SK-N-SH (cell line): Measurements from ENCODE around the gene XIRP1. TPM values are rescaled to one million over a fixed set of nuclear protein-coding genes. Genes with fewer than 3 reads are reported as not detected.

ENCODE experiments used
- CTCF ChIA-PET: fragments of 300-600, 350-600 bp; formaldehyde crosslinking; extraction: SDS; loops from one replicate; lab custom pipeline; 2021; lab: Yijun Ruan, JAX
- POLR2A ChIA-PET: fragments of 350-600 bp; sonication (Branson Sonifier 250); formaldehyde crosslinking; extraction: SDS; loops from one replicate; lab custom pipeline; 2020; ENCODE audit warnings: antibody characterized with exemption, inconsistent platforms; lab: Yijun Ruan, JAX
- DNase-seq: peaks from one replicate; pipeline ENCODE4 v3.0.0; 2012
- H2AFZ ChIP-seq: fragments of 200-600 bp; sonication (generic); 2 replicates; pipeline ENCODE4 v1.8.1; 2016; ENCODE audit warnings: antibody characterized with exemption, mild to moderate bottlenecking, low read depth
- H3F3A ChIP-seq: fragments of 200-600 bp; sonication (generic); replicated peaks from 2 replicates; pipeline ENCODE3; 2016; ENCODE audit warnings: antibody characterized with exemption, mild to moderate bottlenecking; ENCODE audit not compliant: insufficient read depth
- H3K27ac ChIP-seq, 2 experiments: fragments of 200-500 bp in 1 of 2; fragments of 200-600 bp in 1 of 2; sonication (Bioruptor generic) in 1 of 2; sonication (generic), shearing (Covaris generic) in 1 of 2; 2 replicates each; pipeline versions ENCODE4 v1.5.1 to v1.6.1; 2014 to 2016; ENCODE audit warnings: low read depth in 2 of 2, inconsistent platforms in 1 of 2, low read length in 1 of 2, mild to moderate bottlenecking in 1 of 2, mixed read lengths in 1 of 2
- H3K27me3 ChIP-seq: fragments of 200-600 bp; sonication (generic), shearing (Covaris generic); 2 replicates; pipeline ENCODE4 v1.6.1; 2016; ENCODE audit warnings: mixed run types; ENCODE audit not compliant: insufficient read depth
- H3K36me3 ChIP-seq, 2 experiments: fragments of 200-500 bp in 1 of 2; fragments of 200-600 bp in 1 of 2; sonication (Bioruptor generic) in 1 of 2; sonication (generic) in 1 of 2; replicated peaks in 1 of 2; 2 replicates each; pipeline versions ENCODE3 to v1.5.1; 2014 to 2016; ENCODE audit warnings: low read length in 1 of 2, mild to moderate bottlenecking in 1 of 2; ENCODE audit not compliant: insufficient read depth in 2 of 2, control insufficient read depth in 1 of 2
- H3K4me1 ChIP-seq, 2 experiments: fragments of 200-500 bp in 1 of 2; fragments of 200-600 bp in 1 of 2; sonication (Bioruptor generic) in 1 of 2; sonication (generic), shearing (Covaris generic) in 1 of 2; 2 replicates each; pipeline versions ENCODE4 v1.5.1 to v1.6.1; 2014 to 2016; ENCODE audit warnings: low read depth in 1 of 2, low read length in 1 of 2, mixed run types in 1 of 2; ENCODE audit not compliant: insufficient read depth in 2 of 2, control insufficient read depth in 1 of 2
- H3K4me2 ChIP-seq: fragments of 200-600 bp; sonication (generic), shearing (Covaris generic); 2 replicates; pipeline ENCODE4 v1.6.1; 2017; ENCODE audit warnings: mixed run types
- H3K4me3 ChIP-seq, 2 experiments: fragments of 200-500 bp in 1 of 2; fragments of 200-600 bp in 1 of 2; sonication (Bioruptor generic) in 1 of 2; sonication (generic), shearing (Covaris generic) in 1 of 2; 2 replicates each; pipeline versions ENCODE4 v1.5.1 to v1.8.1; 2014 to 2016; ENCODE audit warnings: low read depth in 2 of 2, inconsistent platforms in 1 of 2, low read length in 1 of 2, mild to moderate bottlenecking in 1 of 2, mixed read lengths in 1 of 2, moderate library complexity in 1 of 2
- H3K79me2 ChIP-seq: fragments of 200-600 bp; sonication (generic); 2 replicates; pipeline ENCODE4 v1.8.1; 2017; ENCODE audit warnings: mild to moderate bottlenecking; ENCODE audit not compliant: insufficient read depth
- H3K9ac ChIP-seq: fragments of 200-600 bp; sonication (generic); 2 replicates; pipeline ENCODE4 v1.6.1; 2017; ENCODE audit warnings: mixed run types
- H3K9me2 ChIP-seq: fragments of 200-600 bp; sonication (generic); 2 replicates; pipeline ENCODE4 v1.6.1; 2017; ENCODE audit warnings: mixed run types
- H3K9me3 ChIP-seq: fragments of 200-600 bp; sonication (generic); 2 replicates; pipeline ENCODE4 v1.6.1; 2017; ENCODE audit warnings: mixed run types, mild to moderate bottlenecking, moderate library complexity
- H4K20me1 ChIP-seq: fragments of 200-600 bp; sonication (generic); 2 replicates; pipeline ENCODE4 v1.6.1; 2017; ENCODE audit warnings: mild to moderate bottlenecking, mixed run types; ENCODE audit not compliant: insufficient read depth
- EP300 ChIP-seq, 2 experiments: IDR thresholded peaks; 2 replicates each; pipeline versions ENCODE4 v1.4.0 to v1.6.1; 2012; ENCODE audit warnings: borderline replicate concordance in 1 of 2, low read depth in 1 of 2, low read length in 1 of 2
- EZH2phosphoT487 ChIP-seq: fragments of 200-600 bp; sonication (generic); IDR thresholded peaks from 2 replicates; pipeline ENCODE4 v1.6.1; 2017; ENCODE audit warnings: low read depth, mixed run types, mild to moderate bottlenecking, antibody characterized with exemption, moderate library complexity, borderline replicate concordance
- NFIC ChIP-seq: IDR thresholded peaks from 2 replicates; pipeline ENCODE4 v1.4.0; 2012; ENCODE audit warnings: borderline replicate concordance
- POLR2AphosphoS5 ChIP-seq: IDR thresholded peaks from 2 replicates; pipeline ENCODE4 v1.6.1; 2012; ENCODE audit warnings: low read depth, low read length
- RAD21 ChIP-seq: IDR thresholded peaks from 2 replicates; pipeline ENCODE4 v1.6.1; 2012; ENCODE audit warnings: mild to moderate bottlenecking, low read length
- RCOR1 ChIP-seq: fragments of 150-350 bp; IDR thresholded peaks from 2 replicates; pipeline ENCODE4 v1.6.1; 2017; ENCODE audit warnings: antibody characterized with exemption, low read length
- SIN3A ChIP-seq: IDR thresholded peaks from 2 replicates; pipeline ENCODE4 v1.6.1; 2012; ENCODE audit warnings: low read depth, mild to moderate bottlenecking, low read length, moderate library complexity, borderline replicate concordance
- TCF12 ChIP-seq: IDR thresholded peaks from 2 replicates; pipeline ENCODE4 v1.4.0; 2012
- TEAD4 ChIP-seq: IDR thresholded peaks from 2 replicates; pipeline ENCODE4 v1.4.0; 2012; ENCODE audit warnings: mild to moderate bottlenecking, borderline replicate concordance; ENCODE audit not compliant: insufficient read depth
- WGBS: methylation state at CpG from one replicate; pipeline ENCODE4 v1.1.6; 2017; ENCODE audit warnings: low lambda C conversion rate; 5-methylcytosine and 5-hydroxymethylcytosine counted together
- polyA plus RNA-seq, 3 experiments: library from polyadenylated mRNA; depleted of rRNA; stranded (reverse); fragments of >200 nt; gene quantifications; 2 replicates each; pipeline ENCODE4 v1.2.3, GENCODE V29; 2012
- TF ChIP-seq, protein P1 (sequence below): IDR thresholded peaks from 2 replicates; pipeline ENCODE4 v1.4.0; 2012; ENCODE audit warnings: low read depth
- TF ChIP-seq, protein P2 (sequence below): IDR thresholded peaks from 2 replicates; pipeline ENCODE4 v1.4.0; 2012; ENCODE audit warnings: low read depth, borderline replicate concordance
- TF ChIP-seq, protein P3 (sequence below): fragments of 200-600 bp; sonication (generic); IDR thresholded peaks from 2 replicates; pipeline ENCODE4 v1.6.1; 2017; ENCODE audit warnings: antibody characterized with exemption, mild to moderate bottlenecking, moderate library complexity
- TF ChIP-seq, protein P4 (sequence below): IDR thresholded peaks from 2 replicates; pipeline ENCODE4; 2012

The XIRP1 gene
- polyA plus RNA-seq, 1 of the 3 experiments (the other 2 are of a cell fraction): not detected

DNA sequence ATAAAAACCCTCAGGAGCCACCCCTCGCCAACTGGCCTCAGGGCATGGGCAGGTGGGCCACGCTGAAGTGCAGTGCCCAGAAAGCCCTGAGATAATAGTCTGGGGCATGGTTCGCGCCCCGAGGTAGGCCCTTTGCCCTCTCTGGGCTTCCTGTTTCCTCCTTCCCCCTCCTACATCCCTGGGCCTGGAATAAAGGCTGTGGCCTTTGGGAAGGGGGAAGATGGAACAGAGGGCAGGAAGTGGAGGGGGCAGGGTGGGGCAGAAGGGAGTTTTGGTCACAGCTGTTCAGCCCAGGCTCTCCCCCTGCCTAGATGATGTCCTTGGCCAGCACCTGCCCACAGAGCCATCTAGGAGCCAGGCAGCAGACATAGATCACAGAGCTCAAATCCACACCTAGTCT, 50.3 kb downstream of the XIRP1 start:
- Histone ChIP-seq H3K4me2 (0 out of 2 replicates have a peak overlapping the region, but pooled peaks have one; percentile 2), H3F3A (peaks cover 14% of the 10 kb centered on the region), H3K9me2 (no peaks in the 10 kb centered on the region), H3K4me3 (no peak overlapping the region), H2AFZ (no peak overlapping the region), H3K9me3 (no peaks in the 10 kb centered on the region), H3K27ac (no peak overlapping the region; a peak in 1 of 4 replicates), H3K9ac (no peak overlapping the region), H4K20me1 (peaks cover 27% of the 10 kb centered on the region), H3K4me1 (peaks cover 16 to 65% of the 10 kb centered on the region in 2 experiments), H3K79me2 (peaks cover 61% of the 10 kb centered on the region), H3K27me3 (no peaks in the 10 kb centered on the region), H3K36me3 (peaks cover 40 to 48% of the 10 kb centered on the region in 2 experiments)
- 85% methylated on average over 4 of the region's 5 CpGs for WGBS
- TF ChIP-seq, protein P1, sequence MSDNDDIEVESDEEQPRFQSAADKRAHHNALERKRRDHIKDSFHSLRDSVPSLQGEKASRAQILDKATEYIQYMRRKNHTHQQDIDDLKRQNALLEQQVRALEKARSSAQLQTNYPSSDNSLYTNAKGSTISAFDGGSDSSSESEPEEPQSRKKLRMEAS: no peak
- no peak for TF ChIP-seq NFIC
- TF ChIP-seq RAD21: no peak
- TF ChIP-seq, protein P2, sequence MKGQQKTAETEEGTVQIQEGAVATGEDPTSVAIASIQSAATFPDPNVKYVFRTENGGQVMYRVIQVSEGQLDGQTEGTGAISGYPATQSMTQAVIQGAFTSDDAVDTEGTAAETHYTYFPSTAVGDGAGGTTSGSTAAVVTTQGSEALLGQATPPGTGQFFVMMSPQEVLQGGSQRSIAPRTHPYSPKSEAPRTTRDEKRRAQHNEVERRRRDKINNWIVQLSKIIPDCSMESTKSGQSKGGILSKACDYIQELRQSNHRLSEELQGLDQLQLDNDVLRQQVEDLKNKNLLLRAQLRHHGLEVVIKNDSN: no peak
- no peak for TF ChIP-seq SIN3A
- no peak for TF ChIP-seq EP300 (IDR thresholded peaks at IDR 0.05; ENCODE audit: borderline replicate concordance in 1 of 2, low read depth in 1 of 2, low read length in 1 of 2)
- TF ChIP-seq, protein P3, sequence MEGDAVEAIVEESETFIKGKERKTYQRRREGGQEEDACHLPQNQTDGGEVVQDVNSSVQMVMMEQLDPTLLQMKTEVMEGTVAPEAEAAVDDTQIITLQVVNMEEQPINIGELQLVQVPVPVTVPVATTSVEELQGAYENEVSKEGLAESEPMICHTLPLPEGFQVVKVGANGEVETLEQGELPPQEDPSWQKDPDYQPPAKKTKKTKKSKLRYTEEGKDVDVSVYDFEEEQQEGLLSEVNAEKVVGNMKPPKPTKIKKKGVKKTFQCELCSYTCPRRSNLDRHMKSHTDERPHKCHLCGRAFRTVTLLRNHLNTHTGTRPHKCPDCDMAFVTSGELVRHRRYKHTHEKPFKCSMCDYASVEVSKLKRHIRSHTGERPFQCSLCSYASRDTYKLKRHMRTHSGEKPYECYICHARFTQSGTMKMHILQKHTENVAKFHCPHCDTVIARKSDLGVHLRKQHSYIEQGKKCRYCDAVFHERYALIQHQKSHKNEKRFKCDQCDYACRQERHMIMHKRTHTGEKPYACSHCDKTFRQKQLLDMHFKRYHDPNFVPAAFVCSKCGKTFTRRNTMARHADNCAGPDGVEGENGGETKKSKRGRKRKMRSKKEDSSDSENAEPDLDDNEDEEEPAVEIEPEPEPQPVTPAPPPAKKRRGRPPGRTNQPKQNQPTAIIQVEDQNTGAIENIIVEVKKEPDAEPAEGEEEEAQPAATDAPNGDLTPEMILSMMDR: no peak
- no peak for TF ChIP-seq TCF12
- TF ChIP-seq, protein P4, sequence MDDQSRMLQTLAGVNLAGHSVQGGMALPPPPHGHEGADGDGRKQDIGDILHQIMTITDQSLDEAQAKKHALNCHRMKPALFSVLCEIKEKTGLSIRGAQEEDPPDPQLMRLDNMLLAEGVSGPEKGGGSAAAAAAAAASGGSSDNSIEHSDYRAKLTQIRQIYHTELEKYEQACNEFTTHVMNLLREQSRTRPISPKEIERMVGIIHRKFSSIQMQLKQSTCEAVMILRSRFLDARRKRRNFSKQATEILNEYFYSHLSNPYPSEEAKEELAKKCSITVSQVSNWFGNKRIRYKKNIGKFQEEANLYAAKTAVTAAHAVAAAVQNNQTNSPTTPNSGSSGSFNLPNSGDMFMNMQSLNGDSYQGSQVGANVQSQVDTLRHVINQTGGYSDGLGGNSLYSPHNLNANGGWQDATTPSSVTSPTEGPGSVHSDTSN: no peak
- no peak for TF ChIP-seq POLR2AphosphoS5
- DNase-seq: no peak
- ChIA-PET POLR2A (no interaction called here), CTCF (interaction anchor here (0.9 to 2.2 kb wide), 4 partner anchors 9 to 150 kb away, joined by 4 to 8 read pairs (median 5); no protein-coding TSS in a partner anchor)

DNA sequence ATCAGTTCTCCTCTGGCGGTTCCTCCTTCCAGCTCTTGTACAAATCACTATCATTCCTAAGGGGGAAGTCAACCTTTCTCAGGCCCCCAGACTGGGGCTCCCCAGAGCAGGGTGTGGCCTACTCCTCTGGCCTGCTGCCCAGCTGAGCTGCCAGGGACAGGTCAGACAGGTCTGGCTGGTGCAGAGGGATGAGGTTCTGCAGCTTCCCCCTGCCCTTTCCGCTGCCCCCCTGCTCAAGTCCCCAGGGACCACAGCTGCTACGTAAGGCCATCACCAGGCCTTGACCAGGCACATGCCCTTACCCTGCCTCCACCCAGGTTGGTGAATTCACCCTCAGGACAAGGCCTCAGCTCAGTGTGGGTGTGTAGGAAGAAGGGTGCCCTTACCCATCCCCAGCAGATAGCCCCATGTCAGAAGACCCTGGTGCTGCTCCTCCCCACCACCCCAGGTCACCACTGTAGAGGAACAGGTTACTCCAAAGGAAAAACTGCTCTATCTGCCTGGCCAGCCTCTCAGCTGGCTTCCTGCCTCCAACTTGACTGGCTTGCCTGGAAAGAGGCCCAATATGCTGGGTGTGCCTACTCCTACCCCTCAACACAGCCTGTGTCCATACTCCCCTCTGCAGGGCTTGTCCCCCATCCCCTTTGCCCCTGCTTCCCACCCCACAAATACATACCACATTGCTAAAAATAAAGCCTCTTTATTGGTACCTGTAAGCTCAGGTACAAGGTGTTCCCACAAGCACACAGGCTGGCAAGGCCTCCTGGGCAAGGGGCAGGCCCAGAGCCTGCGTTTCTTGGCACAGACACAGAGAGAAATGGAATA, 51.0 kb downstream of the XIRP1 start:
- POLR2A ChIA-PET: no interaction called here
- 79% methylated on average over 2 of the region's 4 CpGs for WGBS
- Histone ChIP-seq H3F3A (peaks cover 9% of the 10 kb centered on the region), H3K79me2 (peaks cover 55% of the 10 kb centered on the region), H3K4me1 (peaks cover 10 to 58% of the 10 kb centered on the region in 2 experiments), H3K27ac (peak overlapping the region; percentile 6 to 71; a peak in 3 of 4 replicates), H4K20me1 (peaks cover 22% of the 10 kb centered on the region), H3K4me3 (no peak overlapping the region), H3K9me2 (no peaks in the 10 kb centered on the region), H3K9ac (no peak overlapping the region), H3K9me3 (no peaks in the 10 kb centered on the region), H2AFZ (no peak overlapping the region), H3K4me2 (0 out of 2 replicates have a peak overlapping the region, but pooled peaks have one; percentile 2), H3K27me3 (no peaks in the 10 kb centered on the region), H3K36me3 (peaks cover 40 to 51% of the 10 kb centered on the region in 2 experiments)
- TF ChIP-seq TEAD4 (no peak), RCOR1 (no peak), EZH2phosphoT487 (no peak), EP300 (IDR thresholded peaks at IDR 0.05; ENCODE audit: borderline replicate concordance in 1 of 2, low read depth in 1 of 2, low read length in 1 of 2) (no peak), TCF12 (no peak)
- peak; percentile 50 for DNase-seq
- CTCF ChIA-PET: interaction anchor here (0.8 to 2.2 kb wide), 8 partner anchors 10 to 151 kb away, joined by 3 to 9 read pairs (median 4); no protein-coding TSS in a partner anchor
